A549 (cell line): Measurements from ENCODE around the gene SIRT2. TPM values are rescaled to one million over a fixed set of nuclear protein-coding genes. Genes with fewer than 3 reads are reported as not detected.

Source experiments
- ATAC-seq, 2 experiments: fragments of 200-7000 bp in 1 of 2; fragments of >200 bp in 1 of 2; cut with Nextera tagmentation in 1 of 2; cut with Tn5 transposase in 1 of 2; 3 replicates each; pipeline versions ENCODE4 v1.8.0 to v1.9.1; 2018 to 2020; ENCODE audit warnings: mild to moderate bottlenecking in 1 of 2, moderate library complexity in 1 of 2
- CTCF ChIA-PET: fragments of 300-600 bp; sonication (Branson Sonifier 250); formaldehyde crosslinking; extraction: SDS; loops from one replicate; lab custom pipeline; 2021; ENCODE audit warnings: antibody characterized with exemption, inconsistent platforms; lab: Yijun Ruan, JAX
- POLR2A ChIA-PET: fragments of 350-600 bp; formaldehyde crosslinking; extraction: SDS; loops from one replicate; lab custom pipeline; 2021; ENCODE audit warnings: antibody characterized with exemption, inconsistent platforms; lab: Yijun Ruan, JAX
- DNase-seq, 2 experiments: peaks; one replicate each; pipeline versions ENCODE4 v3.0.0 to v3.0.0-alpha.2; 2011 to 2016; ENCODE audit warnings: low read depth in 1 of 2, low spot score in 1 of 2
- FAIRE-seq: peaks from 2 replicates; lab custom pipeline; 2011; peaks lifted over from hg19 to GRCh38; lab: Jason Lieb, UNC
- H3K27ac ChIP-seq, 2 experiments: fragments of >200 bp; sonication (Bioruptor Twin); formaldehyde crosslinking; 3 replicates each; pipeline ENCODE4 v1.5.1; 2016 to 2017
- H3K4me1 ChIP-seq: fragments of >200 bp; sonication (Bioruptor Twin); formaldehyde crosslinking; 3 replicates; pipeline ENCODE4 v1.6.1; 2016
- H3K4me2 ChIP-seq: fragments of >200 bp; sonication (Bioruptor Twin); formaldehyde crosslinking; 3 replicates; pipeline ENCODE4 v1.6.1; 2016
- H3K4me3 ChIP-seq: fragments of >200 bp; sonication (Bioruptor Twin); formaldehyde crosslinking; 3 replicates; pipeline ENCODE4 v1.5.1; 2016
- H3K9me3 ChIP-seq: fragments of >200 bp; sonication (Bioruptor Twin); formaldehyde crosslinking; 3 replicates; pipeline ENCODE4 v1.6.1; 2016
- ATOH8 ChIP-seq: fragments of 250-450 bp; sonication (Bioruptor Pico); IDR thresholded peaks from 2 replicates; pipeline ENCODE4 v1.5.0; 2020; ENCODE audit warnings: low read depth, mild to moderate bottlenecking, moderate library complexity
- BHLHE40 ChIP-seq: IDR thresholded peaks from 2 replicates; pipeline ENCODE4 v1.6.1; 2012; ENCODE audit warnings: low read depth, low read length, inconsistent platforms
- CHD2 ChIP-seq: fragments of 150-350 bp; IDR thresholded peaks from 2 replicates; pipeline ENCODE4 v1.6.1; 2014; ENCODE audit warnings: low read length; ENCODE audit not compliant: partially characterized antibody
- CHD4 ChIP-seq: fragments of 200-600 bp; sonication (generic); IDR thresholded peaks from 2 replicates; pipeline ENCODE4 v1.6.1; 2016; ENCODE audit warnings: antibody characterized with exemption, mild to moderate bottlenecking, borderline replicate concordance
- E2F6 ChIP-seq: IDR thresholded peaks from 2 replicates; pipeline ENCODE4 v1.6.1; 2012; ENCODE audit warnings: low read depth, borderline replicate concordance
- EHMT2 ChIP-seq: fragments of 200-600 bp; sonication (generic); IDR thresholded peaks from 2 replicates; pipeline ENCODE4 v1.6.1; 2016; ENCODE audit warnings: antibody characterized with exemption, low read depth, mild to moderate bottlenecking, moderate library complexity
- FOSB ChIP-seq: fragments of 250-450 bp; sonication (Bioruptor Pico); IDR thresholded peaks from 2 replicates; pipeline ENCODE4 v1.5.0; 2020; ENCODE audit warnings: mild to moderate bottlenecking, moderate library complexity
- FOXS1 ChIP-seq: fragments of 250-450 bp; sonication (Bioruptor Pico); IDR thresholded peaks from 2 replicates; pipeline ENCODE4 v1.5.0; 2020; ENCODE audit warnings: mild to moderate bottlenecking, moderate library complexity
- HDAC2 ChIP-seq: fragments of 200-600 bp; sonication (generic); IDR thresholded peaks from 2 replicates; pipeline ENCODE4 v1.6.1; 2016
- HES2 ChIP-seq: fragments of >200 bp; sonication (Bioruptor Twin); formaldehyde crosslinking; IDR thresholded peaks from 2 replicates; pipeline ENCODE4 v1.6.1; 2016
- HOXA7 ChIP-seq: fragments of 250-450 bp; sonication (Bioruptor Pico); IDR thresholded peaks from 2 replicates; pipeline ENCODE4 v1.5.0; 2020; ENCODE audit warnings: mild to moderate bottlenecking, moderate library complexity
- HOXB5 ChIP-seq: fragments of 250-450 bp; sonication (Bioruptor Pico); IDR thresholded peaks from 2 replicates; pipeline ENCODE4 v1.5.0; 2020; ENCODE audit warnings: mild to moderate bottlenecking, moderate library complexity
- MAFK ChIP-seq: fragments of 450-650 bp; IDR thresholded peaks from 2 replicates; pipeline ENCODE4 v1.6.1; 2014; ENCODE audit not compliant: partially characterized antibody
- MYC ChIP-seq: IDR thresholded peaks from 2 replicates; pipeline ENCODE4 v1.6.1; 2012; ENCODE audit warnings: mild to moderate bottlenecking, inconsistent platforms, low read length, improper control_type of control experiment, borderline replicate concordance
- NPAS2 ChIP-seq: fragments of 250-450 bp; sonication (Bioruptor Pico); IDR thresholded peaks from 2 replicates; pipeline ENCODE4 v1.8.0; 2022; ENCODE audit warnings: mild to moderate bottlenecking, moderate library complexity, borderline replicate concordance
- RAD21 ChIP-seq, 2 experiments: fragments of >200 bp in 1 of 2; sonication (Bioruptor Twin) in 1 of 2; formaldehyde crosslinking in 1 of 2; IDR thresholded peaks in 1 of 2; conservative IDR thresholded peaks in 1 of 2; 2 replicates in 1 of 2; 3 replicates in 1 of 2; pipeline ENCODE4 v1.6.1; 2012 to 2018; ENCODE audit warnings: inconsistent platforms in 1 of 2
- RARB ChIP-seq: fragments of 250-450 bp; sonication (Bioruptor Pico); IDR thresholded peaks from 2 replicates; pipeline ENCODE4 v1.8.0; 2021; ENCODE audit warnings: mild to moderate bottlenecking, moderate library complexity
- REST ChIP-seq: fragments of 200-600 bp; sonication (generic); IDR thresholded peaks from 2 replicates; pipeline ENCODE4 v1.6.1; 2016; ENCODE audit warnings: antibody characterized with exemption, mild to moderate bottlenecking, moderate library complexity
- RFX5 ChIP-seq: fragments of 450-650 bp; IDR thresholded peaks from 2 replicates; pipeline ENCODE4 v1.7.1; 2014; ENCODE audit warnings: antibody characterized with exemption, mild to moderate bottlenecking, moderate library complexity
- SREBF2 ChIP-seq: fragments of 450-650 bp; IDR thresholded peaks from 2 replicates; pipeline ENCODE4 v1.6.1; 2014; ENCODE audit warnings: mild to moderate bottlenecking, moderate library complexity
- TFCP2L1 ChIP-seq: fragments of 250-450 bp; sonication (Bioruptor Pico); IDR thresholded peaks from 2 replicates; pipeline ENCODE4 v1.5.0; 2021; ENCODE audit warnings: mild to moderate bottlenecking
- TP53 ChIP-seq: fragments of 250-450 bp; sonication (Bioruptor Pico); IDR thresholded peaks from 2 replicates; pipeline ENCODE4 v1.5.0; 2021; ENCODE audit warnings: mild to moderate bottlenecking, moderate library complexity
- ZC3H11A ChIP-seq: fragments of 450-650 bp; IDR thresholded peaks from 2 replicates; pipeline ENCODE4 v1.6.1; 2014; ENCODE audit warnings: antibody characterized with exemption, mild to moderate bottlenecking
- ZNF302 ChIP-seq: fragments of 250-450 bp; sonication (Bioruptor Pico); IDR thresholded peaks from 2 replicates; pipeline ENCODE4 v1.9.0; 2021; ENCODE audit warnings: inconsistent platforms, mild to moderate bottlenecking, moderate library complexity
- WGBS: methylation state at CpG from one replicate; pipeline ENCODE4 v1.1.6; 2017; ENCODE audit errors: missing lambda C conversion rate; 5-methylcytosine and 5-hydroxymethylcytosine counted together
- polyA plus RNA-seq, 4 experiments: library from polyadenylated mRNA; depleted of rRNA in 3 of 4; stranded (reverse); fragments of >200 nt; fragmentation: RNase III in 1 of 4; extraction: RNeasy Plus Mini Kit Qiagen cat#74134 plus additional on column Dnase treatment in 1 of 4; gene quantifications; 2 replicates in 3 of 4; 3 replicates in 1 of 4; pipeline ENCODE4 v1.2.3, GENCODE V29; 2011 to 2017

Gene SIRT2
- polyA plus RNA-seq, 2 of the 4 experiments (the other 2 are of a cell fraction) = 28.6 to 30.4 TPM

GRCh38 chr19:38849147-38849859 lies 50.1 kb downstream of the SIRT2 start (continued):
- TF ChIP-seq REST (no peak), CHD2 (peak; percentile 68), NPAS2 (CRISPR knock-in tag) (no peak), HOXB5 (peak; percentile 72), CHD4 (no peak), ZNF302 (CRISPR knock-in tag) (no peak), HDAC2 (no peak), MYC (peak; percentile 100), HOXA7 (CRISPR knock-in tag) (peak; percentile 96), TFCP2L1 (CRISPR knock-in tag) (0 out of 2 replicates have a peak, but pooled peaks have one; percentile 64), TP53 (CRISPR knock-in tag) (peak; percentile 96), RAD21 (conservative IDR thresholded peaks at IDR 0.05 in 1 of 2, IDR thresholded peaks at IDR 0.05 in 1 of 2) (peak; percentile 4 to 36; a peak in 2 of 5 replicates), MAFK (no peak), RARB (CRISPR knock-in tag) (peak; percentile 84), HES2 (no peak), FOXS1 (CRISPR knock-in tag) (no peak), ZC3H11A (no peak), BHLHE40 (peak; percentile 44; the same call in 1 of the 2 replicates), EHMT2 (no peak), E2F6 (peak; percentile 99)

- peak in 1 of 2 experiments; percentile 39 for DNase-seq
- Histone ChIP-seq H3K4me3 (peak overlapping the region; percentile 69), H3K9me3 (no peaks in the 10 kb centered on the region), H3K4me2 (peak overlapping the region; percentile 85), H3K4me1 (peaks cover 56% of the 10 kb centered on the region), H3K27ac (peak overlapping the region; percentile 93 to 96)
- WGBS = 7% methylated on average over 22 of the region's 22 CpGs
- ChIA-PET POLR2A (interaction anchor here (0.5 to 2.8 kb wide), 37 partner anchors 10 to 917 kb away, joined by 3 to 62 read pairs (median 4); partner anchors contain the start of genes ACTN4, ECH1, EIF3K and FBXO17), CTCF (interaction anchor here (0.5 to 4.3 kb wide), 22 partner anchors 8 to 214 kb away, joined by 3 to 21 read pairs (median 3); partner anchors contain the start of genes ECH1, MRPS12 and SARS2)
- no peak for ATAC-seq
- TF ChIP-seq TP53 (CRISPR knock-in tag) (peak; percentile 87), RFX5 (peak; percentile 14; the same call in 1 of the 2 replicates), SREBF2 (no peak), ATOH8 (CRISPR knock-in tag) (peak; percentile 36; the same call in 1 of the 2 replicates), FOSB (CRISPR knock-in tag) (peak; percentile 70; the same call in 1 of the 2 replicates), HOXA7 (CRISPR knock-in tag) (peak; percentile 75; the same call in 1 of the 2 replicates)
- FAIRE-seq = peak; percentile 59
Measured at GRCh38 chr19:38848299-38849146, 50.9 kb downstream of the SIRT2 start.
